NCI-H1694 (cell line): Measurements from ENCODE around the gene FAM83E.

Experiments used
- DNase-seq: peaks from one replicate; lab custom pipeline; 2025; lab: John Stamatoyannopoulos, UW

The FAM83E gene

DNA sequence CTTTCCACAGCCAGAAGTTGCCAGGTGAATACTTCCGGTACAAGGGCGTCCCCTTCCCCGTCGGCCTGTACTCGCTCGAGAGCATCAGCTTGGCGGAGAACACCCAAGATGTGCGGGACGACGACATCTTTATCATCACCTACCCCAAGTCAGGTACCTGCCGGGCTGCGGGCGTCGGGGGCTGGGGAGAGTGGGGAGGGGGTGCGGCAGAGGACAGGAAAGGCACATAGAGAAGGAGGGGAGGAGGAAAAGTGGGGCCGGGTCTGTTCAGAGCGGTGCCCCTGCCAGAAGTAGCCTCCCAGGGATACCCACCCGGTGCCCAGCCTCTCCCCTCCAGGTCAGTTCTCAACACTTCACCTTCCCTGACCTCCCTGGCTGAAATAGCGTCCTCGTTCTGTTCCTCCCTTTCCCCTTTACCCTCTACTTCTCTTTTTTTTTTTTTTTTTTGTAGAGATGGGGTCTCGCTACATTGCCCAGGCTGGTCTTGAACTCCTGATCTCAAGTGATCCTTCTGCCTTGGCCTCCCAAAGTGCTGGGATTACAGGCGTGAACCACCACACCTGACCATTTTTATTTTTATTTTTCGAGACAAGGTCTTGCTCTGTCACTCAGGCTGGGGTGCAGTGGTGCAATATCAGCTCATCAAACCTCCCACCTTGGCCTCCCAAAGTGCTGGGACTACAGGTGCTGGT, 38.8 kb downstream of the FAM83E start:
- DNase-seq, result no peak

GRCh38 chr19:48573163-48573505, 41.7 kb downstream of the FAM83E start:
- no peak for DNase-seq

GRCh38 chr19:48571378-48572162, 43.3 kb downstream of the FAM83E start:
- no peak for DNase-seq

DNA sequence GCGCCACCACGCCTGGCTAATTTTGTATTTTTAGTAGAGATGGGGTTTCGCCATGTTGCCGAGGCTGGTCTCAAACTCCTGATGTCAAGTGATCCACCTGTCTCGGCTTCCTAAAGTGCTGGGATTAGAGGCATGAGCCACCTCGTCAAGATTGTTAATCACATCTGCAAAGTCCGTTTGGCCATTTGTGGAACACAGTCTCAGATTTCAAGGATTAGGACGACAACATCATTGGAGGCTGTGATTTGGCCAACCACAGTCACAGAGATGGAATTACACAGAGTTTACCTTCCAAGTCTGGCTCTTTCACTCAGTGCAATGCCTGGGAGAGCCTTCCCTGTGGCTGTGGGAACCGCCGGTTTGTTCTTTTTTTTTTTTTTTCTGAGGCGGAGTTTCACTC, 45.1 kb downstream of the FAM83E start:
- DNase-seq, result no peak

DNA sequence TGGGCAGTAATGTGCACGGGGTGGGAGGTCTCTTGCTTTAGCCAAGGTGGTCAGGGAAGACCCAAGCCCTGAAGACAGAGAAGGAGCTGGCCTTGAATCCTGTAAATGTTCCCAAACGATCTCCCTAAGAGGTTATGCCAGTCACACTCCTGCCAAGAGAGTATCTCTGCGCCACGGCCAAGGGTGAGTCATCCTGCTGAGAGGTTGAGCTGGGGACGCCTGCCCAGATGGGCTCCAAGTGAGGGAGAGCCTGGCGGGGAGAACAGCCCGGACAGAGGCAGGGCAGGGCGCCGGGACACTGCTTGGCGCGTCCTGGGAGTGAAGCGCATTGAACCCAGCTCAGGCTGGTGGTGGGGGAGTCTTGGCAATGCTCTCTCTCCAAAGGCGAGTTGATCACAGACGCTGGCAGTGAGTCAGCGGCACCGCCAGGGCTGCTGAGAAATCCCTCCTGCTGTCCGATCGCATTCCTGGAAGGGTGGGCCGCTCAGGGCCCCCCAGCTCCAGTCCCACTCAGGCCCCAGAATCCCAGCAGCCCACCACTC, 46.5 kb downstream of the FAM83E start:
- peak; percentile 33 for DNase-seq

DNA sequence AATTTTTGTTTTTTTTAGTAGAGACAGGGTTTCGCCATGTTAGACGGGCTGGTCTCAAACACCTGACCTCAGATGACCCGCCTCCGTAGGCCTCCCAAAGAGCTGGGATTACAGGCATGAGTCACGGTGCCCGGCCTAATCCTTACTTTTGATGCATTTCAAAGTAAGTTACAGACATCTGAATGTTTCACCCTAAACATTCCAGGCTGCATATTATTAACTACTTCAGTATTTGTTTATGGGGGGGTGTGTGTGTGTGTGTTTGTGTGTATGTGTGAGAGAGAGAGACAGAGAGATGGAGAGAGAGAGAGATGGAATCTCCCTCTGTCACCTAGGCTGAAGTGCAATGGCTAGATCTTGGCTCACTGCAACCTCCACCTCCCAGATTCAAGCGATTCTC, 49.8 kb downstream of the FAM83E start:
- DNase-seq, result no peak
